ENCODE measurements around the gene RALGAPA1.
"Not testable (repeated sequence)": the region's sequence is repeated elsewhere in the genome, so short reads cannot be mapped to it uniquely, and the experiment has no call there.

DNA sequence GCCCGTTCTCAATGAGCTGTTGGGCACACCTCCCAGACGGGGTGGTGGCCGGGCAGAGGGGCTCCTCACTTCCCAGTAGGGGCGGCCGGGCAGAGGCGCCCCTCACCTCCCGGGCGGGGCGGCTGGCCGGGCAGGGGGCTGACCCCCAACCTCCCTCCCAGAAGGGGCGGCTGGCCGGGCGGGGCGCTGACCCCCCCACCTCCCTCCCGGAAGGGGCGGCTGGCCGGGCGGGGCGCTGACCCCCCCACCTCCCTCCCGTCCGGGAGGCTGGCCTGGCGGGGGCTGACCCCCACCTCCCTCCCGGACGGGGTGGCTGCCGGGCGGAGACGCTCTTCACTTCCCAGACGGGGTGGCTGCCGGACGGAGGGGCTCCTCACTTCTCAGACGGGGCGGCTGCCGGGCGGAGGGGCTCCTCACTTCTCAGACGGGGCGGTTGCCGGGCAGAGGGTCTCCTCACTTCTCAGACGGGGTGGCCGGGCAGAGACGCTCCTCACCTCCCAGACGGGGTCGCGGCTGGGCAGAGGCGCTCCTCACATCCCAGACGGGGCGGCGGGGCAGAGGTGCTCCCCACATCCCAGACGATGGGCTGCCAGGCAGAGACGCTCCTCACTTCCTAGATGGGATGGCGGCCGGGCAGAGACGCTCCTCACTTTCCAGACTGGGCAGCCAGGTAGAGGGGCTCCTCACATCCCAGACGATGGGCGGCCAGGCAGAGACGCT lies 15.5 kb upstream of the RALGAPA1 start:
- TF ChIP-seq, protein P1, sequence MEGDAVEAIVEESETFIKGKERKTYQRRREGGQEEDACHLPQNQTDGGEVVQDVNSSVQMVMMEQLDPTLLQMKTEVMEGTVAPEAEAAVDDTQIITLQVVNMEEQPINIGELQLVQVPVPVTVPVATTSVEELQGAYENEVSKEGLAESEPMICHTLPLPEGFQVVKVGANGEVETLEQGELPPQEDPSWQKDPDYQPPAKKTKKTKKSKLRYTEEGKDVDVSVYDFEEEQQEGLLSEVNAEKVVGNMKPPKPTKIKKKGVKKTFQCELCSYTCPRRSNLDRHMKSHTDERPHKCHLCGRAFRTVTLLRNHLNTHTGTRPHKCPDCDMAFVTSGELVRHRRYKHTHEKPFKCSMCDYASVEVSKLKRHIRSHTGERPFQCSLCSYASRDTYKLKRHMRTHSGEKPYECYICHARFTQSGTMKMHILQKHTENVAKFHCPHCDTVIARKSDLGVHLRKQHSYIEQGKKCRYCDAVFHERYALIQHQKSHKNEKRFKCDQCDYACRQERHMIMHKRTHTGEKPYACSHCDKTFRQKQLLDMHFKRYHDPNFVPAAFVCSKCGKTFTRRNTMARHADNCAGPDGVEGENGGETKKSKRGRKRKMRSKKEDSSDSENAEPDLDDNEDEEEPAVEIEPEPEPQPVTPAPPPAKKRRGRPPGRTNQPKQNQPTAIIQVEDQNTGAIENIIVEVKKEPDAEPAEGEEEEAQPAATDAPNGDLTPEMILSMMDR (IDR thresholded peaks at IDR 0.05), result not testable (repeated sequence)
- not testable (repeated sequence) for TF ChIP-seq POLR2A, EP300 (IDR thresholded peaks at IDR 0.05)

Data from suprapubic skin (tissue), 3 donors.